Hepatocyte (in vitro differentiated cells): ENCODE results near the gene SGCD. TPM values are rescaled to one million over a fixed set of nuclear protein-coding genes. Genes with fewer than 3 reads are reported as not detected.

ENCODE experiments used
- DNase-seq: peaks from one replicate; pipeline ENCODE4 v3.0.0-alpha.2; 2016; ENCODE audit warnings: low spot score
- H2AFZ ChIP-seq: fragments of 200-600 bp; sonication (generic); 2 replicates; pipeline ENCODE4 v1.6.0; 2016; ENCODE audit warnings: antibody characterized with exemption, mild to moderate bottlenecking
- H3K27ac ChIP-seq: fragments of 200-600 bp; sonication (generic); 2 replicates; pipeline ENCODE4 v1.5.1; 2016; ENCODE audit warnings: mild to moderate bottlenecking
- H3K27me3 ChIP-seq: fragments of 200-600 bp; sonication (generic); 2 replicates; pipeline ENCODE4 v1.6.1; 2016
- H3K36me3 ChIP-seq: fragments of 200-600 bp; sonication (generic); replicated peaks from 2 replicates; pipeline ENCODE4 v1.5.1; 2016; ENCODE audit warnings: low read depth; ENCODE audit not compliant: insufficient read depth
- H3K4me1 ChIP-seq: fragments of 200-600 bp; sonication (generic); 2 replicates; pipeline ENCODE4 v1.5.1; 2016; ENCODE audit warnings: mild to moderate bottlenecking, moderate library complexity; ENCODE audit not compliant: insufficient read depth
- H3K4me2 ChIP-seq: fragments of 200-600 bp; sonication (generic); 2 replicates; pipeline ENCODE4 v1.6.0; 2016
- H3K4me3 ChIP-seq: fragments of 200-600 bp; sonication (generic); 2 replicates; pipeline ENCODE4 v1.5.1; 2016; ENCODE audit warnings: mild to moderate bottlenecking
- H3K79me2 ChIP-seq: fragments of 200-600 bp; sonication (generic); 2 replicates; pipeline ENCODE4 v1.6.0; 2017; ENCODE audit warnings: mild to moderate bottlenecking
- H3K9me2 ChIP-seq: fragments of 200-600 bp; sonication (generic); replicated peaks from 2 replicates; pipeline ENCODE4 v1.6.0; 2017; ENCODE audit warnings: mild to moderate bottlenecking; ENCODE audit not compliant: insufficient read depth
- H3K9me3 ChIP-seq: fragments of 200-600 bp; sonication (generic); 2 replicates; pipeline ENCODE4 v1.5.1; 2016; ENCODE audit warnings: low read depth, mild to moderate bottlenecking
- H4K20me1 ChIP-seq: fragments of 200-600 bp; sonication (generic); 2 replicates; pipeline ENCODE4 v1.6.0; 2016; ENCODE audit warnings: mild to moderate bottlenecking; ENCODE audit not compliant: insufficient read depth, poor library complexity, severe bottlenecking
- CTCF ChIP-seq: fragments of 200-600 bp; sonication (generic); IDR thresholded peaks from 2 replicates; pipeline ENCODE4 v1.5.1; 2016; ENCODE audit warnings: antibody characterized with exemption, mild to moderate bottlenecking; ENCODE audit not compliant: poor library complexity
- EZH2 ChIP-seq: fragments of 200-600 bp; sonication (generic); IDR thresholded peaks from 2 replicates; pipeline ENCODE4 v1.6.1; 2016; ENCODE audit warnings: antibody characterized with exemption, mild to moderate bottlenecking, borderline replicate concordance
- EZH2phosphoT487 ChIP-seq: fragments of 200-600 bp; sonication (generic); IDR thresholded peaks from one replicate; pipeline ENCODE4 v1.6.1; 2018; ENCODE audit warnings: antibody characterized with exemption, mild to moderate bottlenecking, low read depth, moderate library complexity; ENCODE audit not compliant: unreplicated experiment, severe bottlenecking
- WGBS: methylation state at CpG from one replicate; pipeline ENCODE4 v1.1.6; 2016; ENCODE audit warnings: low lambda C conversion rate; ENCODE audit errors: missing lambda C conversion rate; 5-methylcytosine and 5-hydroxymethylcytosine counted together
- polyA plus RNA-seq: library from polyadenylated mRNA; unstranded; fragments of >200 nt; fragmentation: Nextera tagmentation; extraction: Ambion mirVana; gene quantifications from 2 replicates; pipeline ENCODE4 v1.2.1, GENCODE V29; 2016
- total RNA-seq: library from RNA; depleted of rRNA; stranded (reverse); fragments of >200 nt; gene quantifications from 2 replicates; pipeline ENCODE4 v1.2.3, GENCODE V29; 2014

Gene SGCD
- total and polyA plus RNA-seq, 2 experiments from 2014 or later, result 3.8 to 8.8 TPM

- H2AFZ ChIP-seq, result no peak overlapping the region
- no peak for DNase-seq
- H3K4me3 ChIP-seq, result no peak overlapping the region
- H3K27ac ChIP-seq, result no peak overlapping the region
- H3K79me2 ChIP-seq, result no peaks in the 10 kb centered on the region
- no peaks in the 10 kb centered on the region for H3K36me3 ChIP-seq
- no peaks in the 10 kb centered on the region for H3K9me3 ChIP-seq
- TF ChIP-seq EZH2phosphoT487, result no peak
- no peak for TF ChIP-seq EZH2
- TF ChIP-seq CTCF, result no peak
- no peaks in the 10 kb centered on the region for H3K27me3 ChIP-seq
- no peak overlapping the region for H3K4me2 ChIP-seq
- H3K9me2 ChIP-seq, result no peaks in the 10 kb centered on the region
- H3K4me1 ChIP-seq, result no peaks in the 10 kb centered on the region
- H4K20me1 ChIP-seq, result no peaks in the 10 kb centered on the region
- WGBS, result 92% methylated on average over 3 of the region's 3 CpGs
Measured at GRCh38 chr5:156667616-156668015, 340.7 kb downstream of the SGCD start.

- H3K27me3 ChIP-seq, result no peaks in the 10 kb centered on the region
Measured at GRCh38 chr5:156669416-156669815, 342.5 kb downstream of the SGCD start.

GRCh38 chr5:156670615-156671014, 343.7 kb downstream of the SGCD start:
- H3K27me3 ChIP-seq, result no peaks in the 10 kb centered on the region
- no peak for DNase-seq
- H3K4me2 ChIP-seq, result no peak overlapping the region
- no peaks in the 10 kb centered on the region for H4K20me1 ChIP-seq
- no peaks in the 10 kb centered on the region for H3K36me3 ChIP-seq
- no peak for TF ChIP-seq EZH2
- 82% methylated on average over 2 of the region's 2 CpGs for WGBS
- no peaks in the 10 kb centered on the region for H3K4me1 ChIP-seq
- no peak overlapping the region for H2AFZ ChIP-seq
- no peaks in the 10 kb centered on the region for H3K9me3 ChIP-seq
- no peaks in the 10 kb centered on the region for H3K79me2 ChIP-seq
- no peaks in the 10 kb centered on the region for H3K9me2 ChIP-seq
- no peak overlapping the region for H3K27ac ChIP-seq
- H3K4me3 ChIP-seq, result no peak overlapping the region

More at GRCh38 chr5:156669416-156669815, 342.5 kb downstream of the SGCD start:
- no peak overlapping the region for H3K4me2 ChIP-seq
- no peaks in the 10 kb centered on the region for H3K9me3 ChIP-seq
- H3K36me3 ChIP-seq, result no peaks in the 10 kb centered on the region
- no peaks in the 10 kb centered on the region for H4K20me1 ChIP-seq
- no peaks in the 10 kb centered on the region for H3K4me1 ChIP-seq
- TF ChIP-seq CTCF, result no peak
- no peak for TF ChIP-seq EZH2
- TF ChIP-seq EZH2phosphoT487, result no peak
- H2AFZ ChIP-seq, result no peak overlapping the region
- H3K27ac ChIP-seq, result no peak overlapping the region
- H3K9me2 ChIP-seq, result no peaks in the 10 kb centered on the region
- no peaks in the 10 kb centered on the region for H3K79me2 ChIP-seq
- DNase-seq, result no peak
- no peak overlapping the region for H3K4me3 ChIP-seq

- H3K79me2 ChIP-seq, result no peaks in the 10 kb centered on the region
- no peaks in the 10 kb centered on the region for H3K9me3 ChIP-seq
- TF ChIP-seq EZH2phosphoT487, result no peak
- TF ChIP-seq EZH2, result no peak
- TF ChIP-seq CTCF, result no peak
- no peak overlapping the region for H3K4me3 ChIP-seq
- no peak overlapping the region for H3K4me2 ChIP-seq
- H3K4me1 ChIP-seq, result peaks cover 5% of the 10 kb centered on the region
- H3K9me2 ChIP-seq, result no peaks in the 10 kb centered on the region
- no peak overlapping the region for H2AFZ ChIP-seq
- no peak overlapping the region for H3K27ac ChIP-seq
- H3K27me3 ChIP-seq, result no peaks in the 10 kb centered on the region
- H3K36me3 ChIP-seq, result no peaks in the 10 kb centered on the region
- DNase-seq, result no peak
- no peaks in the 10 kb centered on the region for H4K20me1 ChIP-seq
Measured at GRCh38 chr5:156675395-156675794, 348.4 kb downstream of the SGCD start.
